Measurements from ENCODE around the gene NAA35.
"Not testable (repeated sequence)": the region's sequence is repeated elsewhere in the genome, so short reads cannot be mapped to it uniquely, and the experiment has no call there.

NAA35 gene

GRCh38 chr9:85931495-85931894 lies 9.5 kb upstream of the NAA35 start:
- DNase-seq (ENCODE audit: low spot score) = no peak
- H3K27ac ChIP-seq = no peak overlapping the region
- no peak for TF ChIP-seq CTCF (IDR thresholded peaks at IDR 0.05)
- no peak overlapping the region for H3K4me3 ChIP-seq

GRCh38 chr9:85935950-85936349 lies 5.0 kb upstream of the NAA35 start:
- DNase-seq (ENCODE audit: low spot score); H3K4me3 ChIP-seq: not testable (repeated sequence)

GRCh38 chr9:85940275-85940831 lies 593 bp upstream of the NAA35 start:
- TF ChIP-seq CTCF (IDR thresholded peaks at IDR 0.05) = no peak
- Histone ChIP-seq H3K27ac (peak overlapping the region; percentile 93 to 94), H3K4me3 (peak overlapping the region; percentile 85)
- DNase-seq (ENCODE audit: low spot score) = no peak

More at GRCh38 chr9:85935950-85936349, 5.0 kb upstream of the NAA35 start:
- H3K27ac ChIP-seq = not testable (repeated sequence)

- DNase-seq (ENCODE audit: low spot score) = no peak
- Histone ChIP-seq H3K27ac (peak overlapping the region; percentile 93 to 94), H3K4me3 (peak overlapping the region; percentile 85)
- TF ChIP-seq CTCF (IDR thresholded peaks at IDR 0.05) = no peak
These were observed 635 bp downstream of the NAA35 start for GRCh38 chr9:85941622-85941940.

GRCh38 chr9:85941966-85942912 lies 1.3 kb downstream of the NAA35 start:
- TF ChIP-seq CTCF (IDR thresholded peaks at IDR 0.05) = no peak
- no peak for DNase-seq (ENCODE audit: low spot score)
- Histone ChIP-seq H3K4me3 (peak overlapping the region; percentile 85), H3K27ac (peak overlapping the region; percentile 93 to 94)

GRCh38 chr9:85942913-85943709 lies 2.2 kb downstream of the NAA35 start:
- Histone ChIP-seq H3K4me3 (peak overlapping the region; percentile 15), H3K27ac (no peak overlapping the region)
- no peak for DNase-seq (ENCODE audit: low spot score)
- TF ChIP-seq CTCF (IDR thresholded peaks at IDR 0.05) = no peak

GRCh38 chr9:85943757-85944430 lies 2.9 kb downstream of the NAA35 start:
- TF ChIP-seq CTCF (IDR thresholded peaks at IDR 0.05) = no peak
- Histone ChIP-seq H3K4me3 (peak overlapping the region; percentile 15), H3K27ac (no peak overlapping the region)
- DNase-seq (ENCODE audit: low spot score) = no peak

All from coronary artery (tissue), 2 donors.